Choroid plexus epithelial cell (primary cell): ENCODE results near the gene SLC25A42.
A peak's percentile ranks its signal among the peaks of the same experiment; 100 is the strongest.

ENCODE experiments used
- DNase-seq: peaks from one replicate; pipeline ENCODE4 v3.0.0-alpha.2; 2010; ENCODE audit warnings: low read depth
- H3K4me3 ChIP-seq: 2 replicates; pipeline ENCODE4 v1.5.1; 2011; ENCODE audit warnings: low read depth, mild to moderate bottlenecking, control low read depth, low read length, moderate library complexity
- TF ChIP-seq, protein P1 (sequence below): conservative IDR thresholded peaks from 2 replicates; pipeline ENCODE4 v1.5.1; 2011; ENCODE audit warnings: low read depth, mild to moderate bottlenecking, control low read depth, inconsistent platforms, low read length, moderate library complexity

SLC25A42 gene

GRCh38 chr19:19050731-19051130 is 13.1 kb upstream of the SLC25A42 start:
- no peak for DNase-seq
- TF ChIP-seq, protein P1, sequence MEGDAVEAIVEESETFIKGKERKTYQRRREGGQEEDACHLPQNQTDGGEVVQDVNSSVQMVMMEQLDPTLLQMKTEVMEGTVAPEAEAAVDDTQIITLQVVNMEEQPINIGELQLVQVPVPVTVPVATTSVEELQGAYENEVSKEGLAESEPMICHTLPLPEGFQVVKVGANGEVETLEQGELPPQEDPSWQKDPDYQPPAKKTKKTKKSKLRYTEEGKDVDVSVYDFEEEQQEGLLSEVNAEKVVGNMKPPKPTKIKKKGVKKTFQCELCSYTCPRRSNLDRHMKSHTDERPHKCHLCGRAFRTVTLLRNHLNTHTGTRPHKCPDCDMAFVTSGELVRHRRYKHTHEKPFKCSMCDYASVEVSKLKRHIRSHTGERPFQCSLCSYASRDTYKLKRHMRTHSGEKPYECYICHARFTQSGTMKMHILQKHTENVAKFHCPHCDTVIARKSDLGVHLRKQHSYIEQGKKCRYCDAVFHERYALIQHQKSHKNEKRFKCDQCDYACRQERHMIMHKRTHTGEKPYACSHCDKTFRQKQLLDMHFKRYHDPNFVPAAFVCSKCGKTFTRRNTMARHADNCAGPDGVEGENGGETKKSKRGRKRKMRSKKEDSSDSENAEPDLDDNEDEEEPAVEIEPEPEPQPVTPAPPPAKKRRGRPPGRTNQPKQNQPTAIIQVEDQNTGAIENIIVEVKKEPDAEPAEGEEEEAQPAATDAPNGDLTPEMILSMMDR = no peak
- H3K4me3 ChIP-seq = no peak overlapping the region

GRCh38 chr19:19051478-19052213 is 12.1 kb upstream of the SLC25A42 start:
- H3K4me3 ChIP-seq = no peak overlapping the region
- DNase-seq = no peak
- TF ChIP-seq, protein P1 = no peak

DNA sequence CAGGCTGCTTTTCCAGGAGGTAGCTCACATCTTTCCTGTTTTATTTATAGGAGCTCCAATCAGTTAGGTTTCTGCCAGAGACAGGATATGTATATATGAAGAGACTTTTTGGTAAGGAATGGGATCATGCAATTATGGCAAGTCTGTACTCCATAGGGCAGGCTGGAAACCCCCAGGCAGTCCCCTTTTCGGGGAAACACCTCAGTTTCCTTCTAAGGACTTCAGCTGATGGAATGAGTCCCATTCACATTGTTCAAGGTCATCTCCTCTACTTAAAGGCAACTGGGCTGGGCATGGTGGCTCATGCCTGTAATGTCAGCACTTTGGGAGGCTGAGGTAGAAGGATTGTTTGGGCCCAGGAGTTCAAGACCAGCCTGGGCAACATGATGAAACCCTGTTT is 10.9 kb upstream of the SLC25A42 start:
- DNase-seq = no peak
- TF ChIP-seq, protein P1 = no peak
- H3K4me3 ChIP-seq = no peak overlapping the region

DNA sequence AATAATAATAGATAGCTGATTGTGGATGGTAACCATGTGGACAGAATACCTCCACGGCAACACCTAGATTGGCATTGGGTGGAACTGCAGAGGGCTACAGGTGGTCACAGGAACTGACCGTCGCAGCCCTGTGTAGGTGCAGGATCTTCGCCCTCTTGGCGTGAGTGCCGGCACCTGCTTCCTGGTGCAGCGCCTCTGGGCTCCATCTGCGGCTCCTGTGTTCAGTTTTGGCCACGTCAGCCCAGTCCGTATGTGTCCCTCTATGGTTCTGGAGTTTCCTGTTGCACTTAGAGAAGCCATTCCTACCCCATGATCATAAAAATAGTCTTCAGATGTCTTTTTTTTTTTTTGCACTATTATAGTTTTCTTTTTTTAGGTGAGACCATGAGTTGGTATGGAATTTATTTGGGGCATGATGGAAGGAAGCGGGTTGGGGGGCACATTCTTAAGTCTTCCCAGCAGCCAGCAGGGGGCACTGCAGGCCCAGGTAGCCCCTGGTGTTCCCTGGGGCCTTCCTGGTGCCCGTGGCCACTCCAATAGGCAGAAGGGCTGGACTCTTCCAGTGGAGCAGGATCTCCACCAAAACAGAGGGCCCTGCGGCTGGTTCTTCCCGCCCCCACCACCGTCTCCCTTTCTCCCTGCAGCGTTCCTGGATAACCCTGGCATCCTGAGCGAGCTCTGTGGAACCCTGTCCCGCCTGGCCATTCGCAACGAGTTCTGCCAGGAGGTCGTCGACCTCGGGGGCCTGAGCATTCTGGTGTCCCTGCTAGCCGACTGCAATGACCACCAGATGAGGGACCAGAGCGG is 10.1 kb upstream of the SLC25A42 start:
- TF ChIP-seq, protein P1 = peak; percentile 78
- H3K4me3 ChIP-seq = no peak overlapping the region
- peak; percentile 70 for DNase-seq

DNA sequence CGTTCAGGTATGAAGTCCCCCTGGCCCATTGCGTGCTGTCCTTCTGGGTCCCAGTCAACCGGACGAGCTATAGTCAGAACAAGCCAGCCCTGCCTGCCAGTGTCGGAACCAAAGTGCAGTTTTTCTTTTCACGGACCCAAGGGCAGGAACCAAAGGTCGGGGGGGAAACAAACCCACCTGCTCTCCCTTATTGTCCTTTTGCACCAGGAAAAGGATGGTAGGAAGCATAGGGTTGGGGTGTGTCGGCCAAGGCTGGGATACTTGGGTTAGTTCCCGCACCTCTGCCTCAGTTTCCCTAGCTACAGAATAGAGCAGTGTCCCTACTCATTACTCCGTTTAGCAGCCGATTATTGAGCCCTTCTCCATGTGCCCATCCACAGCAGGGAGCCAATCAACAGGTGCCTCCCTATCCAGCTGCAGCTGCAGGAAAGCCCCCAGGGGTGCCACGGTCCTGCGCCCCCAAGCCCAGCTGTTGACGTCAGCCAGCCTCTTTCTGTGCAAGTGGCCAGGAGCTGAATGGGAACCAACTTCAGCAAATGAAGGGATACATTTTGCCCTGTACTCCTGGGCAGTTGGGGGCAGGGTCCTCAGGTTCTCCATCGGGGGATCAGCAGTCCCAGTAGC is 9.4 kb upstream of the SLC25A42 start:
- H3K4me3 ChIP-seq = no peak overlapping the region
- DNase-seq = no peak
- TF ChIP-seq, protein P1 = no peak

- DNase-seq = no peak
- no peak overlapping the region for H3K4me3 ChIP-seq
- TF ChIP-seq, protein P1 = no peak
Measured at GRCh38 chr19:19054939-19055440, 8.8 kb upstream of the SLC25A42 start.
